Measurements from ENCODE around the gene OR13D1. TPM values are rescaled to one million over a fixed set of nuclear protein-coding genes. Genes with fewer than 3 reads are reported as not detected.

Gene OR13D1, protein sequence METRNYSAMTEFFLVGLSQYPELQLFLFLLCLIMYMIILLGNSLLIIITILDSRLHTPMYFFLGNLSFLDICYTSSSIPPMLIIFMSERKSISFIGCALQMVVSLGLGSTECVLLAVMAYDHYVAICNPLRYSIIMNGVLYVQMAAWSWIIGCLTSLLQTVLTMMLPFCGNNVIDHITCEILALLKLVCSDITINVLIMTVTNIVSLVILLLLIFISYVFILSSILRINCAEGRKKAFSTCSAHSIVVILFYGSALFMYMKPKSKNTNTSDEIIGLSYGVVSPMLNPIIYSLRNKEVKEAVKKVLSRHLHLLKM
- not detected for total RNA-seq

DNA sequence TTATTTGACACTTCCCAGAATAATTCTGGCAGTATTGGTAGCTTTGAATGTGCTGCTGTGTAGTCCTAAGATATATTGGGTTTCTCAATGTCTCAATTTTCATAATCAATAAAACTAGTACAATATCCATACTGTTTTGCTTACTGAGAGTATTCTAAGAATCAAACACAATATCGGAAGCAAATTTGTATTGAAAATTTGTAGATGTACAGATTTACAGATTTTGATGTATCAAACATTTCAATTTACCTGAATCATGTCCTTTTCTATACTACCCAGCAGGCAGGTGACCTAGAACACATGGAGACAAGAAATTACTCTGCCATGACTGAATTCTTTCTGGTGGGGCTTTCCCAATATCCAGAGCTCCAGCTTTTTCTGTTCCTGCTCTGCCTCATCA, at the start of gene OR13D1:
Gene OR13D1, plus strand, starts transcription at position 301 of the 400 bp plus-strand sequence. Its CDS starts 0 bp downstream, at position 301.

Other genes with a start within 250 kb of the OR13D1 start
- not detected for gene OR13F1, start 190.3 kb upstream of the OR13D1 start, total RNA-seq
- not detected for gene OR13C4, start 167.3 kb upstream of the OR13D1 start, total RNA-seq
- 0.46 TPM for gene OR13C3, start 157.7 kb upstream of the OR13D1 start, total RNA-seq
- not detected for gene OR13C8, start 125.3 kb upstream of the OR13D1 start, total RNA-seq
- not detected for gene OR13C5, start 95.1 kb upstream of the OR13D1 start, total RNA-seq
- 0.92 TPM for gene OR13C2, start 88.9 kb upstream of the OR13D1 start, total RNA-seq
- gene OR13C9, start 76.3 kb upstream of the OR13D1 start, total RNA-seq = 0.46 TPM
- gene NIPSNAP3A, start 53.2 kb downstream of the OR13D1 start, total RNA-seq = 88.1 TPM
- 12.2 TPM for gene NIPSNAP3B, start 69.6 kb downstream of the OR13D1 start, total RNA-seq
- gene ABCA1, start 233.6 kb downstream of the OR13D1 start, total RNA-seq = 32.5 TPM